Suppressor macrophage treated with lipopolysaccharide for 4 hours (primary cell): Measurements from ENCODE around the gene CHST3.
"Not testable (repeated sequence)": the region's sequence is repeated elsewhere in the genome, so short reads cannot be mapped to it uniquely, and the experiment has no call there.

Experiments
- DNase-seq: peaks from one replicate; pipeline ENCODE4 v3.0.0-alpha.2; 2020

Gene CHST3, protein sequence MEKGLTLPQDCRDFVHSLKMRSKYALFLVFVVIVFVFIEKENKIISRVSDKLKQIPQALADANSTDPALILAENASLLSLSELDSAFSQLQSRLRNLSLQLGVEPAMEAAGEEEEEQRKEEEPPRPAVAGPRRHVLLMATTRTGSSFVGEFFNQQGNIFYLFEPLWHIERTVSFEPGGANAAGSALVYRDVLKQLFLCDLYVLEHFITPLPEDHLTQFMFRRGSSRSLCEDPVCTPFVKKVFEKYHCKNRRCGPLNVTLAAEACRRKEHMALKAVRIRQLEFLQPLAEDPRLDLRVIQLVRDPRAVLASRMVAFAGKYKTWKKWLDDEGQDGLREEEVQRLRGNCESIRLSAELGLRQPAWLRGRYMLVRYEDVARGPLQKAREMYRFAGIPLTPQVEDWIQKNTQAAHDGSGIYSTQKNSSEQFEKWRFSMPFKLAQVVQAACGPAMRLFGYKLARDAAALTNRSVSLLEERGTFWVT

DNA sequence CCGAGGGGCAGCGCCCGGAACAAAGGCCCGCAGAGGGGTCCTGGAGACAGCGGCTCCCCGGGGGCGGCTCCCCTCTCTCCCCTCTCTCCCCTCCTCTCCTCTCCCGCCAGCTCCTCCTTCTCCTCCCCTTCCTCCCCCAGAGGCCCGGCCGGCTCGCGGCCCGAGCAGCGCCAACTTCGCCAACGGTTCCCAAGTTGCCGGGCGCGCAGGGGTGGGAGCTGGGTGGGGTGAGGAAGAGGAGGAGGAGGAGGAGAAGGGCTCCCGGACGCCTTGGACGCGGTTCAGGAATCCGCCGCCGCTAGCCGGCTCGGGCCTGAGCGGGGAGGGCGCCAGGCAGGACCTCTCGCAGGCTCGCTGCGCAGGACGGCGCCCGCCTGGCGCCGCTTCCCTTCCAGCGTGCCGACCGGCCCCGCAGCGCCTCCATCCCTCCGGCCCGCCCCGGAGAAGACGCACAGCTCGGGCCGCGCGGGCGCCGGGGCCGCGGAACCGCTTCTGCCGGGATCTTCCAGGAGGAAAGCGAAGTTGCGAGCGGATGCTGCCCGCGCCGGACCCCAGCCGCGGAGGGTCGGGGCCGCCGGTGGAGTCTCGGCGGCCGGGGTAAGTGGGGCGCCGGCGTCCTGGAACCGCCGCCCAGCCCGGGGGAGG lies at the start of gene CHST3:
CHST3 (plus strand) TSS at position 298 of the 645 bp plus-strand sequence. CDS start 41,448 bp downstream, outside the sequence.
- peak; percentile 40 for DNase-seq

GRCh38 chr10:71916827-71917226 lies 47.4 kb upstream of the CHST3 start:
- DNase-seq: no peak

DNA sequence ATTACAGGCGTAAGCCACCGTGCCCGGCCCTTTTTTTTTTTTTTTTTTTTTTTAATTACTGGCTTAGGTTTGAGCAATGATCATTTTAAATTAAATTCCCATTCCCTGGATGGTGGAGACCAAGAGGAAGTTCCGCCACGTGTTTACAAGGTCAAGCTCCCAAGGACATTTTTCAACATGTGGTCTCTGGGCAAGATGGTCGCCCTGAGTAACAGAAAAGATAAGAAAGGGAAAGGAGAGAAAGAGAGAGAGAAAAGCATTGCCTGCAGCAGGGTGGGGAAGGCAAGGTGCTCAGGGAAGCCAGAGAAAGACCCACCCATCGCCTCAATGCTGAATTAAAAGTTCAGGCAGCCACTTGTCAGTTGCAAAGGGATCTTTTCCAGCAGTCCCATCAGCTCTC lies 45.2 kb upstream of the CHST3 start:
- DNase-seq: no peak

GRCh38 chr10:71919956-71920539 lies 44.1 kb upstream of the CHST3 start:
- DNase-seq: not testable (repeated sequence)

DNA sequence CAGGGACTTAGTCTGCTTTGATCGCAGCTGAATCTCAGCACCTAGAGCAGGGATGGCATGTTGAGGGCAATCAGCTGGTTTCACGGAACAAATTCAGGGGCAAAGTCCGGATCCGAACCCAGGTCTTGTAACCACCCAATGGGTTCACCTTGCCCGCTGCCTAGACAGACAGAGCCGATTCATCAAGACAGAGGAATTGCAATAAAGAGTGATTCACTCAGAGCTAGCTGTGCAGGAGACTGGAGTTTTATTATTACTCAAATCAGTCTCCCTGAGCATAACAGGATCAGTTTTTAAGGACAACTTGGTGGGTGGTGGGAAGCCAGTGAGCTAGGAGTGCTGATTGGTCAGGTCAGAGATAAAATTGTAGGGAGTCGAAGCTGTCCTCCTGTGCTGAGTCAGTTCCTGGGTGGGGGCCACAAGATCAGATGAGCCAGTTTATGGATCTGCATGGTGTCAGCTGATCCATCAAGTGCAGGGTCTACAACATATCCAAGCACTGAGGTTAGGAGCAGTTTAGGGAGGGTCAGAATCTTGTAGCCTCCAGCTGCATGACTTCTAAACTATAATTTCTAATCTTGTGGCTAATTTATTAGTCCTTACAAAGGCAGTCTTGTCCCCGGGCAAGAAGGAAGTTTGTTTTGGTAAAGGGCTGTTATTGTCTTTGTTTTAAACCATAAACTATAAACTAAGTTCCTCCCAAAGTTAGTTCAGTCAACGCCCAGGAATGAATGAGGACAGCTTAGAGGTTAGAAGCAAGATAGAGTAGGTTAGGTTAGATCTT lies 43.5 kb upstream of the CHST3 start:
- no peak for DNase-seq

- no peak for DNase-seq
Observed at GRCh38 chr10:71921324-71922027, 42.7 kb upstream of the CHST3 start.

DNA sequence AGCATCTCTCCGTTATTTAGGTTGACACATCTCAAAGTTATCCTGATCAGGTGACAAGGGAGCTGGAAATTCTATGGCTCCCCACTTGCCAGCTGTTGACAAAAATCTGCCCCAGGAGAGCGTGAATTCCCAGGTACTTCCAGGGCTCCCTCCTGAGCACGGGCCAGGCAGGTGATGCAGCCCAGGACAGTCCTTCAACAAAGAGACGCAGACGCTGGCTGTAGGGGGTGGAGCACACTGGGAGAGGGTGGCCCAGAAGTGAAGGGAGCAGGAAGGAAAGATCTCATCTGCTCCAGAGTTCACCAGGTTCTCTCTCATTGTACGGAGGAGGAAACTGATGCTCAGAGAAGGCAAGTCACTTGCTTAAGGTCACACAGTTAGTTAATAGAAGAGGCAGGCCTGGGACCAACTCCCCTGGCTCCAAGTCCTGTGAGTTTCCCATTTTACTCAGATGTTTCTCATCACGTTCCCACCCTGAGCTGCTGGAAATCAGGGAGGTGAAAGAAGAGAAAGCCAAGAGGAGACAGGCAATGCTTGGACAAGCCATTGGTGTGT lies 41.0 kb upstream of the CHST3 start:
- DNase-seq: no peak

- DNase-seq: no peak
Observed at GRCh38 chr10:71924771-71925170, 39.4 kb upstream of the CHST3 start.

- DNase-seq: no peak
Observed at GRCh38 chr10:71927159-71927558, 37.0 kb upstream of the CHST3 start.

GRCh38 chr10:71927776-71928592 lies 36.2 kb upstream of the CHST3 start:
- no peak for DNase-seq

GRCh38 chr10:71931295-71931694 lies 32.9 kb upstream of the CHST3 start:
- DNase-seq: no peak

GRCh38 chr10:71933651-71934050 lies 30.5 kb upstream of the CHST3 start:
- no peak for DNase-seq

DNA sequence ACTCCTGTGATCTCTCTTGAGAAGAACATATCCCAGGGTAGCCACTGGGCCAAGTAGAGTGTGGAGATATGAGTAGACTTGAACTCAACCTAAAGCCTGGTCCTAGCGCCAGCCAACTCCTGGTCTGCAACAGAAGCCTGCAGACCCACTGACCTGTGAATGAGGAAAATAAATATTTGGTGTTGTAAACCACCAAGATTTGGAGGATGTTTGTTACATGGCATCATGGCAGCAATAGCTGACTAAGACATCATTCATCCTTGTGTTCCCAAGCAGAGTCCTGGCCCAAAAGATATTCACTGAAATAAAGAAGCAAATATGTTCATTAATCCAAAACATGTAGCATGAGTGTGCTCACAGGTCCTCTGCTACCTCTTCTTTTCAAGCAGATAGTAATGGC lies 26.0 kb upstream of the CHST3 start:
- no peak for DNase-seq

DNA sequence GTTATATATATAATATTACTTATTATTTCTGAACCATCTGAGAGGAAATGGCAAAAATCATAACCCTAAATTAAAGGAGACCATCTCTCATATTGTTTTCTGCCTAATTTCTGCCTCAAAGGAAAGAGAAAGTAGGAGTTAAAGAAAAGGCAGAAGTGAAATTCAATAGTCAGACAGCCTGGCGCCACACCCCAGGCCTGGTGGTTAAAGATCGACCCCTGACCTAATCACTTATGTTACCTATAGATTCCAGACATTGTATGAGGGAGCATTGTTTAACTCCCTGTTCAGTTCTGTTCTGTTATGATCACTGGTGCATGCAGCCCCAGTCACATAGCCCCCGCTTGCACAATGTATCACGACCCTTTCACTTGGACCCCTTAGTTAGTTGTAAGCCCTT lies 24.9 kb upstream of the CHST3 start:
- peak; percentile 36 for DNase-seq

- no peak for DNase-seq
Observed at GRCh38 chr10:71939861-71940474, 24.2 kb upstream of the CHST3 start.

DNA sequence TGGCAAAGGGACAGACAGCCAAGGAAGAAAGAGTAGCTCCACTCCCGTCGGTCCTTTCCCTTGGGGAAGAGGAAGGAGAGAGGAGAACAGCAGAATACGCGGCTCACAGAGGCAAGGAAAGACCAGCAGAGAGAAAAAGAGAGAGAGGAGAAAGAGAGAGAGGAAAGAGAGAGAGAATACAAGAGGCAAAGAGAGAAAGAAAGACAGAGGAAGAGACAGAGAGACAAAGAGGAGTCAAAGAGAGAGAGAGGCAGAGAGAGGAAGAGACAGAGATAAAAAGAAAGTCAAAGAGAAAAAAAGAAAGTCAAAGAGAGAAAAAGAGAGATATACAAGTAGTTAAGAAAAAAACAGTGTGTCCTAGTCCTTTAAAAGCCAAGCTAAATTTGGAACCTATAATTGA lies 23.4 kb upstream of the CHST3 start:
- DNase-seq: no peak

DNA sequence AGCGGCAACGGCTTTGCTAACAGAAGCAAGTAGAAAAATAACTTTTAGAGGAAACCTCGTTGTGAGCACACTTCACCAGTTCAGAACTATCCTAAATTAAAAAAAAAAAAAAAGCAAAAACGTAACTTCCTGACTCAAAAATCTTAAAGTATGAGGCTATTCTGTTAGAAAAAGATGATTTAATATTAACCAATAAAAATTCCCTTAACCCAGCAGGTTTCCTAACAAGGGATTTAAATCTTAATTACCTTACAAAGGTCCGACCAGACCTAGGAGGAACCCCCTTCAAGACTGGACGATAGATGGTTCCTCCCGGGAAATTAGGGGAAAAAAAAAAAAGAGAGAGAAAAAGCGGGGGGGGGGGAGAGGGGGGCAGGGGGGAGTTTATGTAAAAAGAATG lies 22.9 kb upstream of the CHST3 start:
- no peak for DNase-seq

DNA sequence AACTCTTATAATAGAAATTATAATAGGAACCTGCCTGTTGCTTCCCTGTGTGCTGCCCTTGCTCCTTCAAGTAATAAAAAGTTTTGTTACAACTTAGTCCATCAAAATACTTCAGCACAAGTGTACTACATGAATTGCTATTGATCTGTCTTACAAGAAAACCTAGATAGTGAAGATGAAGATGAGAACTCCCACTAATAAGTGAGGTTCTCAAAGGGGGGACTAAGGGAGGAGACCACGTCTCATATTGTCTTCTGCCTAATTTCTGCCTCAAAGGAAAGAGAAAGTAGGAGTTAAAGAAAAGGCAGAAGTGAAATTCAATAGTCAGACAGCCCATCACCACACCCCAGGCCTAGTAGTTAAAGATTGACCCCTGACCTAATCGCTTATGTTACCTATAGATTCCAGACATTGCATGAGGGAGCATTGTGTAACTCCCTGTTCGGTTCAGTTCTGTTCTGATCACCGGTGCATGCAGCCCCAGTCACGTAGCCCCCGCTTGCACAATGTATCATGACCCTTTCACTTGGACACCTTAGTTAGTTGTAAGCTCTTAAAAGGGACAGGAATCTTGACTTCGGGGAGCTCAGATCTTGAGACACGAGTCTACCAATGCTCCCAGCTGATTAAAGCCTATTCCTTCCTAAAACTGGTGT lies 18.2 kb upstream of the CHST3 start:
- peak; percentile 15 for DNase-seq

- no peak for DNase-seq
Observed at GRCh38 chr10:71946700-71947099, 17.5 kb upstream of the CHST3 start.

- DNase-seq: no peak
Observed at GRCh38 chr10:71948496-71949067, 15.6 kb upstream of the CHST3 start.
